ENCODE measurements around the gene ERG28. TPM values are rescaled to one million over a fixed set of nuclear protein-coding genes. Genes with fewer than 3 reads are reported as not detected.

Gene ERG28
- total and polyA plus RNA-seq, 10 of the 15 experiments (the other 5 are each of a cell fraction or from before 2014, with no cell fraction given), result 15.2 to 67.0 (median 48.1) TPM

- no peak overlapping the region for H3K9ac ChIP-seq (ENCODE audit: control insufficient read depth, insufficient read depth, low read length)
- H3K36me3 ChIP-seq (ENCODE audit: control insufficient read depth in 2 of 2, insufficient read depth in 2 of 2, low read length in 1 of 2), result peaks cover 0 to 5% of the 10 kb centered on the region in 2 experiments; a peak in 3 of 4 replicates
- intact Hi-C loops (cut with micrococcal nuclease; ENCODE audit: unreplicated experiment) (no loop called here), in situ Hi-C loops (cut with MboI) (no loop called here)
- ChIA-PET POLR2A (no interaction called here), RAD21 (ENCODE audit: unreplicated experiment) (no interaction called here), SMC1A (ENCODE audit: uncharacterized antibody, unreplicated experiment) (interaction anchor here (1.2 to 2.0 kb wide), 3 partner anchors 8 to 203 kb away, joined by 3 to 6 read pairs (median 3); no protein-coding TSS in a partner anchor), CTCF (interaction anchor here (0.9 to 1.9 kb wide), 3 partner anchors 10 to 279 kb away, joined by 3 to 6 read pairs (median 4); partner anchors contain the start of gene TGFB3)
- DNase-seq (ENCODE audit: low read depth, low spot score) (no peak), ATAC-seq (no peak), FAIRE-seq (no peak)
- no TSS peak for BruUV-seq (replicated peaks)
- H3K4me1 ChIP-seq (ENCODE audit: control insufficient read depth, insufficient read depth, low read length), result no peaks in the 10 kb centered on the region
- H2AFZ ChIP-seq (ENCODE audit: control insufficient read depth, low read depth, low read length), result no peak overlapping the region
- no peaks in the 10 kb centered on the region for H3K27me3 ChIP-seq (replicated peaks in 1 of 2; ENCODE audit: control insufficient read depth in 2 of 2, insufficient read depth in 2 of 2, low read length in 1 of 2)
- TF ChIP-seq MAX (IDR thresholded peaks at IDR 0.05; ENCODE audit: low read depth, low read length), result no peak
- no peak for TF ChIP-seq SREBF2 (IDR thresholded peaks at IDR 0.05; ENCODE audit: low read length)
- TF ChIP-seq TCF12 (IDR thresholded peaks at IDR 0.05; ENCODE audit: low read depth, low read length), result no peak
- no peak for TF ChIP-seq BMI1 (IDR thresholded peaks at IDR 0.05; ENCODE audit: borderline replicate concordance)
- no peak for TF ChIP-seq HDGF (IDR thresholded peaks at IDR 0.05)
- TF ChIP-seq GABPA (IDR thresholded peaks at IDR 0.05; ENCODE audit: low read depth), result no peak
- TF ChIP-seq NKRF (conservative IDR thresholded peaks at IDR 0.05), result no peak
- no peak for TF ChIP-seq FOS (IDR thresholded peaks at IDR 0.05; ENCODE audit: borderline replicate concordance, extremely low read depth, insufficient read length)
- TF ChIP-seq NFYA (IDR thresholded peaks at IDR 0.05; ENCODE audit: borderline replicate concordance, low read depth, low read length), result no peak
- no peak for TF ChIP-seq ZNF622 (IDR thresholded peaks at IDR 0.05)
- TF ChIP-seq ZNF384 (IDR thresholded peaks at IDR 0.05; ENCODE audit: borderline replicate concordance, low read depth, low read length), result no peak
- TF ChIP-seq IKZF1 (conservative IDR thresholded peaks at IDR 0.05), result no peak
- TF ChIP-seq LARP7 (IDR thresholded peaks at IDR 0.05), result no peak
- no peak for TF ChIP-seq RB1 (IDR thresholded peaks at IDR 0.05; ENCODE audit: borderline replicate concordance)
- H3K4me2 ChIP-seq (ENCODE audit: control insufficient read depth, insufficient read depth), result no peak overlapping the region
- WGBS (ENCODE audit: insufficient coverage, insufficient replicate concordance, low lambda C conversion rate, missing lambda C conversion rate), result 100% methylated on average over 3 of the region's 3 CpGs
- no peak overlapping the region for H3K27ac ChIP-seq (ENCODE audit: control insufficient read depth, insufficient read depth)
- H3K4me3 ChIP-seq, result no peak overlapping the region
- no peaks in the 10 kb centered on the region for H4K20me1 ChIP-seq (ENCODE audit: control insufficient read depth, insufficient read depth)
- H3K9me3 ChIP-seq (replicated peaks; ENCODE audit: control insufficient read depth, insufficient read depth, low read length), result no peaks in the 10 kb centered on the region
- no peaks in the 10 kb centered on the region for H3K79me2 ChIP-seq (ENCODE audit: control insufficient read depth, insufficient read depth, low read length)
These were observed 42.1 kb upstream of the ERG28 start for GRCh38 chr14:75702616-75703261.

Data from GM12878 (cell line).